MCF 10A (cell line): ENCODE results near the gene CHRDL2. TPM values are rescaled to one million over a fixed set of nuclear protein-coding genes. Genes with fewer than 3 reads are reported as not detected.
A peak's percentile ranks its signal among the peaks of the same experiment; 100 is the strongest.

Source experiments
- Bru-seq: library from RNA; stranded (reverse); fragments of 400-500 nt; gene quantifications from one replicate; lab custom pipeline; 2021; lab: Mats Ljungman, UMichigan
- BruChase-seq, 2 experiments: library from RNA; stranded (reverse); fragments of 400-500 nt; gene quantifications; one replicate each; lab custom pipeline; 2021; lab: Mats Ljungman, UMichigan
- BruUV-seq: library from RNA; stranded (reverse); fragments of 400-500 nt; replicated peaks from 2 replicates; lab custom pipeline; 2021; lab: Mats Ljungman, UMichigan
- CTCF ChIA-PET: fragments of 300-600 bp; sonication (Branson Sonifier 250); formaldehyde crosslinking; extraction: SDS; loops from one replicate; lab custom pipeline; 2021; ENCODE audit warnings: antibody characterized with exemption, inconsistent platforms; lab: Yijun Ruan, JAX
- POLR2A ChIA-PET: fragments of 300-600, 350-650 bp; sonication (Branson Sonifier 250); formaldehyde crosslinking; extraction: SDS; loops from one replicate; lab custom pipeline; 2020; ENCODE audit warnings: antibody characterized with exemption, inconsistent platforms; lab: Yijun Ruan, JAX
- DNase-seq: peaks from one replicate; pipeline ENCODE4 v3.0.0-alpha.2; 2018; ENCODE audit not compliant: unreplicated experiment
- H3K27ac Mint-ChIP-seq: one replicate; pipeline ENCODE4 v1.8.0; 2022; ENCODE audit warnings: mild to moderate bottlenecking, low read depth, mixed read lengths; ENCODE audit not compliant: unreplicated experiment
- H3K27me3 Mint-ChIP-seq: one replicate; pipeline ENCODE4 v1.8.0; 2022; ENCODE audit warnings: mixed read lengths; ENCODE audit not compliant: insufficient read depth, unreplicated experiment
- H3K36me3 Mint-ChIP-seq: one replicate; pipeline ENCODE4 v1.8.0; 2022; ENCODE audit warnings: mild to moderate bottlenecking, moderate library complexity, mixed read lengths; ENCODE audit not compliant: insufficient read depth, unreplicated experiment
- H3K4me1 Mint-ChIP-seq: one replicate; pipeline ENCODE4 v1.8.0; 2022; ENCODE audit warnings: mixed read lengths; ENCODE audit not compliant: insufficient read depth, unreplicated experiment
- H3K4me3 Mint-ChIP-seq: one replicate; pipeline ENCODE4 v1.8.0; 2022; ENCODE audit warnings: mild to moderate bottlenecking, moderate library complexity, mixed read lengths; ENCODE audit not compliant: unreplicated experiment
- H3K9me3 Mint-ChIP-seq: one replicate; pipeline ENCODE4 v1.8.0; 2022; ENCODE audit warnings: mixed read lengths; ENCODE audit not compliant: unreplicated experiment
- intact Hi-C: fragments of 100-400 bp; cut with micrococcal nuclease; formaldehyde crosslinking; loops from 2 replicates; pipeline ENCODE4 v1.14.1; 2022
- long read RNA-seq: library from polyadenylated mRNA; stranded (forward); transcript quantifications from one replicate; pipeline ENCODE4 v2.0.0, GENCODE V29; 2022
- total RNA-seq: library from RNA; stranded (reverse); gene quantifications from 2 replicates; pipeline ENCODE4 v1.2.3, GENCODE V29; 2022
- TF ChIP-seq, protein P1 (sequence below): fragments of 200-600 bp; IDR thresholded peaks from one replicate; pipeline ENCODE4 v1.8.0; 2022; ENCODE audit warnings: antibody characterized with exemption, mild to moderate bottlenecking; ENCODE audit not compliant: unreplicated experiment

CHRDL2 gene, protein sequence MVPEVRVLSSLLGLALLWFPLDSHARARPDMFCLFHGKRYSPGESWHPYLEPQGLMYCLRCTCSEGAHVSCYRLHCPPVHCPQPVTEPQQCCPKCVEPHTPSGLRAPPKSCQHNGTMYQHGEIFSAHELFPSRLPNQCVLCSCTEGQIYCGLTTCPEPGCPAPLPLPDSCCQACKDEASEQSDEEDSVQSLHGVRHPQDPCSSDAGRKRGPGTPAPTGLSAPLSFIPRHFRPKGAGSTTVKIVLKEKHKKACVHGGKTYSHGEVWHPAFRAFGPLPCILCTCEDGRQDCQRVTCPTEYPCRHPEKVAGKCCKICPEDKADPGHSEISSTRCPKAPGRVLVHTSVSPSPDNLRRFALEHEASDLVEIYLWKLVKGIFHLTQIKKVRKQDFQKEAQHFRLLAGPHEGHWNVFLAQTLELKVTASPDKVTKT
- not detected in 2 replicates for total RNA-seq
- percentile 4 among the genes with signal in this experiment for Bru-seq, nascent RNA
- BruChase-seq, experiment 1, labeled RNA remaining after a 6-hour chase = percentile 5 among the genes with signal in this experiment
- percentile 3 among the genes with signal in this experiment for BruChase-seq, experiment 2, labeled RNA remaining after a 2-hour chase
- long read RNA-seq = 0 reads

DNA sequence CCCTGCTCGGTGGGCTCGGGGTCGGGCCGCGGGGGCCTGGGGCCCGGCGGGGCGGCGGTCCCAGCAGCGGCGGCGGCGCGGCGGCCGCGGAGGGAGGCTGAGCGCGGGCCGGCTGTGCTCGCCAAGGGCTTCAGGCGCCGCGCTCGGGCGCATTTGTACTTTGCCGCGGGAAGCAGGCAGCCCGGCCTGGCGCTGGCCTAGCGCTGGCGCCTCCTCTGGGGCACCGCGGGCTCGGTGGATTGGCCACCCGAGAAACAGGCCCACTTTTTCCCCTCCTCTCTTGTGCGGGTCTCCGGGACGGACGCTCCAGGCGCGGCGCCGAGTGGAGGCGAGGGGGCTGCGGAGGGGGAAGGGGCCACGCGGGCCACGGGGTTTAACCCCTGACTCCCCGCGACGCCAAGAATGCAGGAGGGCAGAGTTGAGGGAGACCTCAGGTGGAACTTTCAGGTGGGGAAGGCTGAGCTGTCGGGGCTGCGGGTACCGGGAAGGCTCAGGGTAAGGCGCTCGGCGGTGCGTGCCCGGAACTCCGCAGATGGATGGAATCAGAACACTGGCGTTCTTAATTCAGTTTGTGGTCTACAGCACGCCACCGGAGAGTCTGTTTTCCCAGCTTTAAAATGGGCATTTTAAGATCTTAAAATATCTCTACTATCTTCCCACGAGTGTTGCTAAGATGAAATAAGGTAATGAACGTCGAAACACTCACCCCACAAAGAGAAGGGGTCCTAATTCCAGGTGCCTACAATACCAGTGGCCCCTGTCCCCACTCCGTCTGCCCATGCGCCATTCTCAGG lies at the start of gene CHRDL2:
CHRDL2 (minus strand) TSS at position 126 of the 794 bp plus-strand sequence. CDS start 538 bp downstream, outside the sequence.
- TF ChIP-seq, protein P1, sequence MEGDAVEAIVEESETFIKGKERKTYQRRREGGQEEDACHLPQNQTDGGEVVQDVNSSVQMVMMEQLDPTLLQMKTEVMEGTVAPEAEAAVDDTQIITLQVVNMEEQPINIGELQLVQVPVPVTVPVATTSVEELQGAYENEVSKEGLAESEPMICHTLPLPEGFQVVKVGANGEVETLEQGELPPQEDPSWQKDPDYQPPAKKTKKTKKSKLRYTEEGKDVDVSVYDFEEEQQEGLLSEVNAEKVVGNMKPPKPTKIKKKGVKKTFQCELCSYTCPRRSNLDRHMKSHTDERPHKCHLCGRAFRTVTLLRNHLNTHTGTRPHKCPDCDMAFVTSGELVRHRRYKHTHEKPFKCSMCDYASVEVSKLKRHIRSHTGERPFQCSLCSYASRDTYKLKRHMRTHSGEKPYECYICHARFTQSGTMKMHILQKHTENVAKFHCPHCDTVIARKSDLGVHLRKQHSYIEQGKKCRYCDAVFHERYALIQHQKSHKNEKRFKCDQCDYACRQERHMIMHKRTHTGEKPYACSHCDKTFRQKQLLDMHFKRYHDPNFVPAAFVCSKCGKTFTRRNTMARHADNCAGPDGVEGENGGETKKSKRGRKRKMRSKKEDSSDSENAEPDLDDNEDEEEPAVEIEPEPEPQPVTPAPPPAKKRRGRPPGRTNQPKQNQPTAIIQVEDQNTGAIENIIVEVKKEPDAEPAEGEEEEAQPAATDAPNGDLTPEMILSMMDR = no peak
- H3K36me3 Mint-ChIP-seq = peaks cover 5% of the 10 kb centered on the region
- H3K4me3 Mint-ChIP-seq = peak within 1 kb of the TSS; percentile 45
- ChIA-PET POLR2A (interaction anchor here (0.7 kb wide), 1 partner anchor 111 kb away, joined by 3 read pairs; no protein-coding TSS in a partner anchor), CTCF (interaction anchor here (1.1 kb wide), 1 partner anchor 97 kb away, joined by 3 read pairs; no protein-coding TSS in a partner anchor)
- H3K27me3 Mint-ChIP-seq = peaks cover 73% of the 10 kb centered on the region
- no peak within 1 kb of the TSS for H3K27ac Mint-ChIP-seq
- peaks cover 6% of the 10 kb centered on the region for H3K4me1 Mint-ChIP-seq
- H3K9me3 Mint-ChIP-seq = no peaks in the 10 kb centered on the region
- intact Hi-C loops = no loop called here
- DNase-seq = no peak
- no TSS peak for BruUV-seq

DNA sequence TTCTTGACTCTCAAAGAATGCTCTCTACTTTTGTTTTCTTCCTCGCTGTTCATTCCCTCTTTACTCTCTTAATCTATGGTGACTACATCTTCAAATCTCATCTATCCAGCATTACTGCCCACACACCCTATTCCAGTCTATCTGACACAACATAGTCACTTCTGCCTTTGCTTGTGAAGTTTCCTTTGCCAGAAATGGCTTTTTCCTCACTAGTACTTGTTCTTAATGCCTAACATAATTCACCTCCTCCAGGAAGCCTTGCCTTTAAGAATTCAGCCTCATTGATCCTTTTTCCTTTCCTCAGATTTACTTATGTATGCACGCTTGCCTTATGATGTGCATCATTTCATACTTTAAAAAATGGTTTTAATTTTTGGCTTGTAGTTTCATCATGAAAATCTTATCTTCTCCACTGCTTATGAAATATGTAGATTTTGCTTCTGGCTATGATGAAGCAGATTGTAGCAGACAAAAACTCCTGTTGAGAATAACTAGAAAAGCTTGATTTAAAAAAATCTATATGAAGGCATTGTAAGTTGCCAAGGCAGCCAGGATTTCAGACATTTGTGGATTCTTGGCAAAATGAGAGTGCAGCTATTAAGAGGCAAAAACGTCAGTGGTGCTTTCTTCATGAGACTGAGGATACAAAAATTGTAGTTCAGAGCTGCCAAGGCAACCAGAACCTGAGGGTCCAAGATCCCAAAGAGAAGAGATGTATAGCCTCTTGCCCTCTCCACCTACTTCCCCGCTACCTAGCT lies 49.2 kb upstream of the CHRDL2 start:
- H3K27ac Mint-ChIP-seq = no peak overlapping the region
- TF ChIP-seq, protein P1 = no peak
- CTCF ChIA-PET = interaction anchor here (0.6 to 0.7 kb wide), 2 partner anchors 41 to 88 kb away, joined by 3 read pairs; no protein-coding TSS in a partner anchor
- H3K4me1 Mint-ChIP-seq = peaks cover 10% of the 10 kb centered on the region
- no peak overlapping the region for H3K4me3 Mint-ChIP-seq
- peaks cover 10% of the 10 kb centered on the region for H3K36me3 Mint-ChIP-seq
- H3K27me3 Mint-ChIP-seq = no peaks in the 10 kb centered on the region
- intact Hi-C loops = no loop called here
- POLR2A ChIA-PET = interaction anchor here (0.7 kb wide), 1 partner anchor 83 kb away, joined by 4 read pairs; no protein-coding TSS in a partner anchor
- no TSS peak for BruUV-seq
- no peak for DNase-seq
- no peaks in the 10 kb centered on the region for H3K9me3 Mint-ChIP-seq

DNA sequence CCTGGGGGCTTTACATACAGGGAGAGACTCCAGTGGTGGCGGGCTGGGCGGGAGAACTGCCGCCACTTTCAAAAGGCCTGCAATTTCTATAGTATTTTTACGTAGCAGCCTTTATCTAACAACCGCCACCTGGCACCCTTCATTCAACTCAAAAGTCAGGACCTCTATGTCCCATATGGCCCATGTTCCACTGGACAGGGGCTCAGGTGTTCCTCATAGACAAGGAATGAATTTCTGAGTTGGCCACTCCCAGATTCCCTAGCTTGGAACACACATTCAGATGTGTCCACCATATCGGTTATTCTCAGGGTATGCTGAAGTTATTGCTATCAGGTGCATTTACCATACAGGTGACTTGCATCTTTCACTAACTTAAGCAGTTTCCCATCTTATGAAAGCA lies 47.4 kb upstream of the CHRDL2 start:
- TF ChIP-seq, protein P1 = no peak
- no TSS peak for BruUV-seq
- no peak overlapping the region for H3K27ac Mint-ChIP-seq
- DNase-seq = no peak
- peaks cover 13% of the 10 kb centered on the region for H3K36me3 Mint-ChIP-seq
- H3K4me3 Mint-ChIP-seq = no peak overlapping the region
- peaks cover 11% of the 10 kb centered on the region for H3K4me1 Mint-ChIP-seq
- POLR2A ChIA-PET = interaction anchor here (0.8 kb wide), 1 partner anchor 10 kb away, joined by 4 read pairs; no protein-coding TSS in a partner anchor
- no peaks in the 10 kb centered on the region for H3K9me3 Mint-ChIP-seq
- H3K27me3 Mint-ChIP-seq = no peaks in the 10 kb centered on the region
- intact Hi-C loops = no loop called here
- CTCF ChIA-PET = no interaction called here
